Activated T-cell treated with anti-CD3 and anti-CD28 coated beads, Interleukin-2, amount 50 U/mL, for 24 hours (primary cell): ENCODE measurements around the gene KMT2B.
"Not testable (repeated sequence)": the region's sequence is repeated elsewhere in the genome, so short reads cannot be mapped to it uniquely, and the experiment has no call there.

Experiments used
- DNase-seq: peaks from one replicate; pipeline ENCODE4 v3.0.0-alpha.2; 2020
- H3K27ac Mint-ChIP-seq: 2 replicates; pipeline ENCODE4 v1.8.0; 2020; ENCODE audit warnings: mild to moderate bottlenecking, mixed read lengths
- H3K27me3 Mint-ChIP-seq: 2 replicates; pipeline ENCODE4 v1.8.0; 2020; ENCODE audit warnings: mixed read lengths
- H3K36me3 Mint-ChIP-seq: 2 replicates; pipeline ENCODE4 v1.8.0; 2020; ENCODE audit warnings: low read depth, mixed read lengths
- H3K4me1 Mint-ChIP-seq: 2 replicates; pipeline ENCODE4 v1.8.0; 2020; ENCODE audit warnings: low read depth, mixed read lengths
- H3K4me3 Mint-ChIP-seq: 2 replicates; pipeline ENCODE4 v1.8.0; 2020; ENCODE audit warnings: mild to moderate bottlenecking, moderate library complexity, mixed read lengths
- H3K9me3 Mint-ChIP-seq: 2 replicates; pipeline ENCODE4 v1.8.0; 2020; ENCODE audit warnings: mixed read lengths

Gene KMT2B

DNA sequence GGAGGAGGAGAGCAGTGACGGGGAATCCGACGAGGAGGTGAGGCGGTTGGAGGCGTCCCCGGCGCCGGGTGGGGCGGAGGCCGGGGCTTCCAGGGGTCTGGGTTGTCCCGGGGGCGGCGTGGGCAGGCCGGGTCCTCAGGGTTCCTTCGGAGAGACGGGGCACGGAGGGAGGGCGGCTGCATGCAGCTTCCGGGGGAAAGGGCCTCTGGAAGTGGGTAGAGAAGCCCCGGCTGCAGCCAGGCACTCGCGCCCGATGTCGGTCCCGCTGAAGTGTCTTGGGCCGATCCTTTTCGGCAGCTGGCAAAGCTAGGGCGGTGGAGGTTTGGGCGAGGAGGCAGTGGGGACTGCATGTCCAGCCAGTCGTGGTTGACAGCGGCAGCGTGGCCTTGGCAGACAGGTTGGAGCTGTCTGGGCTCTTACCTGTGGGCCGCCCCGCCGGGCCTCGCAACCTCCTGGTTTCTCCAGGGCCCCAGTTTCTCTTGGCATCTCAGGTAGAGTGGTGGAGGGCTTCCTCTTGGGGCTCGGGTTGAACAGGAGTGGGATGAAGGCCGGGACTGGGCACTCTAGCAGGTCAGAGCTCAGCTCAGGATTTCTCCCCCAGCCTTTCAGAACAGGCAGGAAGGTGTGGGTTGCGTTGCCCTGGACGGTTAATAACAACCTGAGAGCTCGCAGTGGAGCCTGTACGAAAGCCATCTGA is 690 bp downstream of the KMT2B start:
- Mint-ChIP-seq H3K9me3 (no peaks in the 10 kb centered on the region), H3K4me3 (peak overlapping the region; percentile 90), H3K27ac (peak overlapping the region; percentile 93), H3K27me3 (no peaks in the 10 kb centered on the region), H3K36me3 (peaks cover 83% of the 10 kb centered on the region), H3K4me1 (peaks cover 41% of the 10 kb centered on the region)
- DNase-seq, result peak; percentile 78

DNA sequence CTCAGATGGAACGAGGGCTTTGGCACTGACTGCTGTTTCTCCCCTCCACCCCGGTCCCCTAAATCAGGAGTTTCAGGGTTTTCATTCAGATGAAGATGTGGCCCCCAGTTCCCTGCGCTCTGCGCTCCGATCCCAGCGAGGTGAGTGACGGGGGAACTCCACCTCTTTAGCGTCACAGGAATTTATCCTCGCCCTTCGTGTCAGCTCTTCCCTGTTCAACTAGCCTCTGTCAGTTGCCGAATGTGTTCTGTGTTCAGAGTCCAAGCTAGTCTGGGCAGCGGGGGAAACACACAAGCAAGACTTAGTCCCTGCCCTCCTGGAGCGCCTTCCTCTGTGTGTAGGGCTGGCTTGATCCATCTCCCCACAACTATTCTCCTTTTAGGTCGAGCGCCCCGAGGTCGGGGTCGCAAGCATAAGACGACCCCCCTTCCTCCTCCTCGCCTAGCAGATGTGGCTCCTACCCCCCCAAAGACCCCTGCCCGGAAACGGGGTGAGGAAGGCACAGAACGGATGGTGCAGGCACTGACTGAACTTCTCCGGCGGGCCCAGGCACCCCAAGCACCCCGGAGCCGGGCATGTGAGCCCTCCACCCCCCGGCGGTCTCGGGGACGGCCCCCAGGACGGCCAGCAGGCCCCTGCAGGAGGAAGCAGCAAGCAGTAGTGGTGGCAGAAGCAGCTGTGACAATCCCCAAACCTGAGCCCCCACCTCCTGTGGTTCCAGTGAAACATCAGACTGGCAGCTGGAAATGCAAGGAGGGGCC is 1.8 kb downstream of the KMT2B start:
- peaks cover 41% of the 10 kb centered on the region for H3K4me1 Mint-ChIP-seq
- H3K27ac Mint-ChIP-seq, result peak overlapping the region; percentile 93
- no peaks in the 10 kb centered on the region for H3K9me3 Mint-ChIP-seq
- peak overlapping the region; percentile 90 for H3K4me3 Mint-ChIP-seq
- DNase-seq, result no peak
- H3K27me3 Mint-ChIP-seq, result no peaks in the 10 kb centered on the region
- H3K36me3 Mint-ChIP-seq, result peaks cover 82% of the 10 kb centered on the region

DNA sequence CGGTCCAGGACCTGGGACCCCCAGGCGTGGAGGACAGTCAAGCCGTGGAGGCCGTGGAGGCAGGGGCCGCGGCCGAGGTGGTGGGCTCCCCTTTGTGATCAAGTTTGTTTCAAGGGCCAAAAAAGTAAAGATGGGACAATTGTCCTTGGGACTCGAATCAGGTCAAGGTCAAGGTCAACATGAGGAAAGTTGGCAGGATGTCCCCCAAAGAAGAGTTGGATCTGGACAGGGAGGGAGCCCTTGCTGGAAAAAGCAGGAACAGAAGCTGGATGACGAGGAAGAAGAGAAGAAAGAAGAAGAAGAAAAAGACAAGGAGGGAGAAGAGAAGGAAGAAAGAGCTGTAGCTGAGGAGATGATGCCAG is 2.3 kb downstream of the KMT2B start:
- no peaks in the 10 kb centered on the region for H3K27me3 Mint-ChIP-seq
- no peaks in the 10 kb centered on the region for H3K9me3 Mint-ChIP-seq
- no peak for DNase-seq
- H3K36me3 Mint-ChIP-seq, result peaks cover 82% of the 10 kb centered on the region
- H3K4me1 Mint-ChIP-seq, result peaks cover 36% of the 10 kb centered on the region
- peak overlapping the region; percentile 39 for H3K4me3 Mint-ChIP-seq
- H3K27ac Mint-ChIP-seq, result peak overlapping the region; percentile 93

DNA sequence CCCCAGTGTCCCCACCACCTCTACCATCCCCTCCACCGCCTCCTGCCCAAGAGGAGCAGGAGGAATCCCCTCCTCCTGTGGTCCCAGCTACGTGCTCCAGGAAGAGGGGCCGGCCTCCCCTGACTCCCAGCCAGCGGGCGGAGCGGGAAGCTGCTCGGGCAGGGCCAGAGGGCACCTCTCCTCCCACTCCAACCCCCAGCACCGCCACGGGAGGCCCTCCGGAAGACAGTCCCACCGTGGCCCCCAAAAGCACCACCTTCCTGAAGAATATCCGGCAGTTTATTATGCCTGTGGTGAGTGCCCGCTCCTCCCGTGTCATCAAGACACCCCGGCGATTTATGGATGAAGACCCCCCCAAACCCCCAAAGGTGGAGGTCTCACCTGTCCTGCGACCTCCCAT is 2.8 kb downstream of the KMT2B start:
- no peaks in the 10 kb centered on the region for H3K27me3 Mint-ChIP-seq
- peak overlapping the region; percentile 20 for H3K4me3 Mint-ChIP-seq
- no peaks in the 10 kb centered on the region for H3K9me3 Mint-ChIP-seq
- no peak for DNase-seq
- peaks cover 82% of the 10 kb centered on the region for H3K36me3 Mint-ChIP-seq
- peak overlapping the region; percentile 63 for H3K27ac Mint-ChIP-seq
- H3K4me1 Mint-ChIP-seq, result peaks cover 34% of the 10 kb centered on the region

DNA sequence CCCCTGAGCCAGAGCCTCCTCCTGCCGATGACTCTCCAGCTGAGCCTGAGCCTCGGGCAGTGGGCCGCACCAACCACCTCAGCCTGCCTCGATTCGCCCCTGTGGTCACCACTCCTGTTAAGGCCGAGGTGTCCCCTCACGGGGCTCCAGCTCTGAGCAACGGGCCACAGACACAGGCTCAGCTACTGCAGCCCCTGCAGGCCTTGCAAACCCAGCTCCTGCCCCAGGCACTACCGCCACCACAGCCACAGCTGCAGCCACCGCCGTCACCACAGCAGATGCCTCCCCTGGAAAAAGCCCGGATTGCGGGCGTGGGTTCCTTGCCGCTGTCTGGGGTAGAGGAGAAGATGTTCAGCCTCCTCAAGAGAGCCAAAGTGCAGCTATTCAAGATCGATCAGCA is 3.6 kb downstream of the KMT2B start:
- Mint-ChIP-seq H3K9me3 (no peaks in the 10 kb centered on the region), H3K27ac (peak overlapping the region; percentile 75), H3K27me3 (no peaks in the 10 kb centered on the region), H3K4me3 (peak overlapping the region; percentile 42), H3K4me1 (peaks cover 31% of the 10 kb centered on the region), H3K36me3 (peaks cover 82% of the 10 kb centered on the region)
- DNase-seq, result no peak

DNA sequence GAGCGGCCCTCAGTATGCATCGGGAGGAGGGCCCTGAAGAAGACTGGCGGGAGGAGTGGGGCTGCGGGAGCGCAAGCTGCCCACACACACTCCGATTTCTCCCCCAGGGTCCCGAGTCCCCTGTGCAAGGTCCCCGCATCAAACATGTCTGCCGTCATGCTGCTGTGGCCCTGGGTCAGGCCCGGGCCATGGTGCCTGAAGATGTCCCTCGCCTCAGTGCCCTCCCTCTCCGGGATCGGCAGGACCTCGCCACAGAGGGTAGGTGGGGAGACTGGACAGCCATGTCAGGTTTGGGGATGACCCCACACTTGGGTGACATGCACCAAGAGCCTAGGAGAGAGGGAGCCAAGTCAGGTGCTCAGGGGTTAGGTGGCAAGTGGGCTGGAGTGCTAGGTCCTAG is 4.7 kb downstream of the KMT2B start:
- Mint-ChIP-seq H3K27ac (peak overlapping the region; percentile 75), H3K9me3 (no peaks in the 10 kb centered on the region)

DNA sequence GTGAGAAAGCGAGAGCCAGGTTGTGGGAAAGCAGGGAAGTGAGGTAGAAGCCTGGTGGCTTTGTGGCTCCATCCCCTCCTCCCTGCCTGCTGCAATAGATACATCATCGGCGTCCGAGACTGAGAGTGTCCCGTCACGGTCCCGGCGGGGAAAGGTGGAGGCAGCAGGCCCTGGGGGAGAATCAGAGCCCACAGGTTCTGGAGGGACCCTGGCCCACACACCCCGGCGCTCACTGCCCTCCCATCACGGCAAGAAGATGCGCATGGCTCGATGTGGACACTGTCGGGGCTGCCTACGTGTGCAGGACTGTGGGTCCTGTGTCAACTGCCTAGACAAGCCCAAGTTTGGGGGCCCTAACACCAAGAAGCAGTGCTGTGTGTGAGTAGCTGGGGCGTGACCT is 5.1 kb downstream of the KMT2B start:
- peaks cover 90% of the 10 kb centered on the region for H3K36me3 Mint-ChIP-seq
- H3K27ac Mint-ChIP-seq, result peak overlapping the region; percentile 65
- no peak overlapping the region for H3K4me3 Mint-ChIP-seq
- H3K4me1 Mint-ChIP-seq, result peaks cover 28% of the 10 kb centered on the region
- H3K27me3 Mint-ChIP-seq, result no peaks in the 10 kb centered on the region
- H3K9me3 Mint-ChIP-seq, result no peaks in the 10 kb centered on the region
- DNase-seq, result no peak

More for the DNA sequence above, 4.7 kb downstream of the KMT2B start:
- Mint-ChIP-seq H3K4me1 (peaks cover 28% of the 10 kb centered on the region), H3K4me3 (no peak overlapping the region), H3K27me3 (no peaks in the 10 kb centered on the region), H3K36me3 (peaks cover 85% of the 10 kb centered on the region)
- DNase-seq, result no peak

DNA sequence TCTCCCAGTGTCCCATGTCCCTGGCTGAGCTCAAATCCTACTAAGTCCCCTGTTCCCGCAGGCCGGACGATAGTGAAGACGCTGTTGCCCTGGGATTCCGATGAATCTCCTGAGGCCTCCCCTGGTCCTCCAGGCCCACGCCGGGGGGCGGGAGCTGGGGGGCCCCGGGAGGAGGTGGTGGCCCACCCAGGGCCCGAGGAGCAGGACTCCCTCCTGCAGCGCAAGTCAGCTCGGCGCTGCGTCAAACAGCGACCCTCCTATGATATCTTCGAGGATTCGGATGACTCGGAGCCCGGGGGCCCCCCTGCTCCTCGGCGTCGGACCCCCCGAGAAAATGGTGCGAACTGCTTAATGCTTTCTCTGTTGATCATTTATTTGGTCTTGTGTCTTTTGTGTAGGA is 5.9 kb downstream of the KMT2B start:
- H3K36me3 Mint-ChIP-seq, result peaks cover 94% of the 10 kb centered on the region
- H3K27me3 Mint-ChIP-seq, result no peaks in the 10 kb centered on the region
- peak overlapping the region; percentile 76 for H3K27ac Mint-ChIP-seq
- no peak for DNase-seq
- H3K4me3 Mint-ChIP-seq, result no peak overlapping the region
- no peaks in the 10 kb centered on the region for H3K9me3 Mint-ChIP-seq
- peaks cover 28% of the 10 kb centered on the region for H3K4me1 Mint-ChIP-seq

DNA sequence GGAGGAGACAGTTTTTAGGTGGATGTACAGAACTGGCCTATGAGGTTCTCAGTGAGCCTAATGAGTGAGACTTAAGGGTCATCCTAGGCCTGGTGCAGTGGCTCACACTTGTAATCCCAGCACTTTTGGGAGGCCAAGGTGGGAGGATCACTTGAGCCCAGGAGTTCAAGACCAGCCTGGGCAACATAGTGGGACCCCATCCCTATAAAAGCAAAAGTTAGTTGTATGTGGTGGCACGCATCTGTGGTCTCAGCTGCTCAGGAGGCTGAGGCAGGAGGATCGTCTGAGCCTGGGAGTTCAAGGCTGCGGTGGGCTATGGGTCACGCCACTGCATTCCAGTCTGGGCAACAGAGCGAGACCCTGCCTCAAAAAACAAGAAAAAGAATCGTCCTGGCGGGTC is 6.3 kb downstream of the KMT2B start:
- not testable (repeated sequence) for H3K4me3 Mint-ChIP-seq, DNase-seq, H3K27me3 Mint-ChIP-seq, H3K9me3 Mint-ChIP-seq
- Mint-ChIP-seq H3K27ac (peak overlapping the region; percentile 76), H3K4me1 (peaks cover 23% of the 10 kb centered on the region), H3K36me3 (peaks cover 95% of the 10 kb centered on the region)

DNA sequence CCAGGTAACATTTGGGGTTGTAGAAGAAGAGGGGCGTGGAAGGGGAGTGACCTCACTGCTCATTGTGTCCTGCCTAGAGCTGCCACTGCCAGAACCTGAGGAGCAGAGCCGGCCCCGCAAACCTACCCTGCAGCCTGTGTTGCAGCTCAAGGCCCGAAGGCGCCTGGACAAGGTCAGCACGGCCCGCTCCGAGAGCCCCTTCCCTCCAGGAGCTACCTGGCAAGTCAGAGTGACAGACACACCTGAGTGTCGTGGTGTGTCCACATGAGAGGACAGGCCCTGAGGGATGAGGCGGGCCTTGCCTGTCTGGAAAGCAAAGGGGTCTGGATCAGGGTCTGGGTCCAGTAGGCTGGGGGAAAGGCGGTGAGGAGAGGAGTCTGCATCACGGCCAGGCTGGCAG is 6.8 kb downstream of the KMT2B start:
- no peak for DNase-seq
- H3K27ac Mint-ChIP-seq, result peak overlapping the region; percentile 76

DNA sequence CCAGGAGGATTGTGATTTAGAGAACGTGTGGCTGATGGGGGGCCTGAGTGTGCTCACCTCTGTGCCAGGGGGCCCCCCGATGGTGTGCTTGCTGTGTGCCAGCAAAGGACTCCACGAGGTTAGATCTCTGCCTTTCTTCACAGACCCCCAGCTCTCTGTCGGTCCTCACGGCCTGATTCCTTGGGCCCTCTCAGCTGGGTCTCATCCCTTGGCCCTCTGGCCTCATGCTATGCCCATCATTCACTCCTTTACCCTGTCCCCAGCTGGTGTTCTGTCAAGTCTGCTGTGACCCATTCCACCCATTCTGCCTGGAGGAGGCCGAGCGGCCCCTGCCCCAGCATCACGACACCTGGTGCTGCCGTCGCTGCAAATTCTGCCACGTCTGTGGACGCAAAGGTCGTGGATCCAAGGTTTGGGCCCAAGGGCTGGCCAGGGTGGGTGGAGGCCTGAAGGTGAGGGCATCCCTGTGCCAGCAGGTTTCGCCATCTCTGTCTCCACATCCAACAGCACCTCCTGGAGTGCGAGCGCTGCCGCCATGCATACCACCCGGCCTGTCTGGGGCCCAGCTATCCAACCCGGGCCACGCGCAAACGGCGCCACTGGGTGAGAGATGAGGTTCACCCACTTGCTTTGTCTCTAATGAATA is 7.5 kb downstream of the KMT2B start:
- Mint-ChIP-seq H3K27ac (peak overlapping the region; percentile 76), H3K4me1 (peaks cover 14% of the 10 kb centered on the region), H3K9me3 (no peaks in the 10 kb centered on the region), H3K4me3 (no peak overlapping the region), H3K36me3 (peaks cover 95% of the 10 kb centered on the region), H3K27me3 (no peaks in the 10 kb centered on the region)
- no peak for DNase-seq

More for the DNA sequence above, 6.8 kb downstream of the KMT2B start:
- no peaks in the 10 kb centered on the region for H3K27me3 Mint-ChIP-seq
- no peaks in the 10 kb centered on the region for H3K9me3 Mint-ChIP-seq
- no peak overlapping the region for H3K4me3 Mint-ChIP-seq
- H3K4me1 Mint-ChIP-seq, result peaks cover 19% of the 10 kb centered on the region
- H3K36me3 Mint-ChIP-seq, result peaks cover 95% of the 10 kb centered on the region

DNA sequence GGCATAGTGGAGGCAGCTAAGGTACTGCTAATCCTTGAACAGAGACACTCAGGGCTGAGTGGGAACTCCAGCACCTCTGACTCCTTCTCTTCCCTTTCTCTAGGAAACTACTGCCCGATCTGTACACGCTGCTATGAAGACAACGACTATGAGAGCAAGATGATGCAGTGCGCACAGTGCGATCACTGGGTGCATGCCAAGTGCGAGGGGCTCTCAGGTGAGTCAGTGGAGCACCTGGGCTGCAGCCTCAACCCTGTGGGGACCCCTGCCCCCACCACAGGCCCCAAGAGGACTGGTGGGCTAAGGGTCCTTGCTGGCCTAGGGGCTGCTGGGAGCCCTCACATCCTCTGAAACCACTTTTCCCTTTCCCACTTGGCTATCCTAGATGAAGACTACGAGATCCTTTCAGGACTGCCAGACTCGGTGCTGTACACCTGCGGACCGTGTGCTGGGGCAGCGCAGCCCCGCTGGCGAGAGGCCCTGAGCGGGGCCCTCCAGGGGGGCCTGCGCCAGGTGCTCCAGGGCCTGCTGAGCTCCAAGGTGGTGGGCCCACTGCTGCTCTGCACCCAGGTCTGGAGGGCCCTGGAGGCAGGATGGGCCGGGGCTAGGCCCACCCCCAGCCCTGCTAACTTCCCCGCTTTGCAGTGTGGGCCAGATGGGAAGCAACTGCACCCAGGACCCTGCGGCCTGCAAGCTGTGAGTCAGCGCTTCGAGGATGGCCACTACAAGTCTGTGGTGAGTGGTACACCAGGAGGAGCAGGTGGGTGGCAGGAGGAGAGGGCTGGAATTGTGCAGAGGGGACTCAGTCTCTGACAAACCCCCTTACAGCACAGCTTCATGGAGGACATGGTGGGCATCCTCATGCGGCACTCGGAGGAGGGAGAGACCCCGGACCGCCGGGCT is 9.5 kb downstream of the KMT2B start:
- no peak for DNase-seq
- H3K9me3 Mint-ChIP-seq, result no peaks in the 10 kb centered on the region
- peak overlapping the region; percentile 42 for H3K27ac Mint-ChIP-seq
- no peaks in the 10 kb centered on the region for H3K27me3 Mint-ChIP-seq
- H3K36me3 Mint-ChIP-seq, result peaks cover 98% of the 10 kb centered on the region
- H3K4me3 Mint-ChIP-seq, result no peak overlapping the region
- peaks cover 4% of the 10 kb centered on the region for H3K4me1 Mint-ChIP-seq

DNA sequence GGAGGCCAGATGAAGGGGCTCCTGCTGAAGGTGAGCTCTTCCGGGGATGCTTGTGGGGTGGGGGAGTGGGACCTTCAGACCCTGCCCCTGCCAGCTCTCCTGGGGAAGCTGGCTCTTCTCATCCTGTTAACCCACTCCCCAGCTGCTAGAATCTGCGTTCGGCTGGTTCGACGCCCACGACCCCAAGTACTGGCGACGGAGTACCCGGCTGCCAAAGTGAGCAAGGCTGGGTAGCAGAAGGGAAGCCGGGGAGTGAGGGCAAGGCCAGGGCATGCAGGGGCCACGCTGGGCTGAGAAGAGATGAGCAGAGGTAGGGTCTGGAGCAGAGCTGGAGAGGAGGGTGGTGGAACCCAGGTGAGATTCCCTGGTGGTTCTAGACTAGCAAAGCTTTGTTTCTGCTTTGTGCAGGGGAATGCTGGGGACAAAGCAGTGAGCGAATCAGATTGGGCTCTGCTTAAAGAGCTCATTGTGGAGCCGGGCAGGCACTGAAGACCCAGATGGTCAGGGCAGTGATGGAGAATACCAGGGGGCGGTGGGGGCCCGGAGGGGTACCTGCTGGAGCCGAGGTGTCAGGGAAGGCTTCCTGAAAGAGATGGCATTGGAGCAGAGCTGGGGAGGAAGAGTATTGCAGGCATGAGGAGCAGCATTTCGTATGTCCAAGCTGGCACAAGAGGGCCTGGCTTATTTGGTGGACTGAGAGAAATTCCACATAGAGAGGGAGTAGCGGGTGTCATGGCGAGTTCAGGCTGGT is 10.3 kb downstream of the KMT2B start:
- Mint-ChIP-seq H3K36me3 (peaks cover 95% of the 10 kb centered on the region), H3K27ac (peak overlapping the region; percentile 70), H3K4me1 (no peaks in the 10 kb centered on the region), H3K27me3 (no peaks in the 10 kb centered on the region), H3K4me3 (no peak overlapping the region), H3K9me3 (no peaks in the 10 kb centered on the region)
- DNase-seq, result no peak

DNA sequence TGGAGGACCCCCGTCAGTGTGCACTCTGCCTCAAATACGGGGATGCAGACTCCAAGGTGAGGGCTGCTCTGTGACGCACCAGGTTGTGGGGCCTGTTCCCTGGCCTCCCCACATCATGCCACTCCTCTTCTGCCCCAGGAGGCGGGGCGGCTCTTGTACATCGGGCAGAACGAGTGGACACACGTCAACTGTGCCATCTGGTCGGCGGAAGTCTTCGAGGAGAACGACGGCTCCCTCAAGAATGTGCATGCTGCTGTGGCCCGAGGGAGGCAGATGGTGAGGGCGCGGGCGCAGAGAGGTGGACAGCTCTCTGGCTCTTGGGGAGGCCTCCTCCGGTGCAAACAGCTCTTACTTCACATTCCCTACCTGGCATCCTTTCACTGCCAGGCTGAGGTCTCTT is 11.2 kb downstream of the KMT2B start:
- Mint-ChIP-seq H3K27me3 (no peaks in the 10 kb centered on the region), H3K27ac (peak overlapping the region; percentile 18), H3K9me3 (no peaks in the 10 kb centered on the region), H3K4me3 (no peak overlapping the region), H3K4me1 (no peaks in the 10 kb centered on the region), H3K36me3 (peaks cover 96% of the 10 kb centered on the region)
- DNase-seq, result no peak
